Midbrain (tissue), 1 donor: ENCODE measurements around the gene B3GALT6.

ENCODE experiments used
- DNase-seq: peaks from one replicate; lab custom pipeline; 2025; lab: John Stamatoyannopoulos, UW

B3GALT6 gene

GRCh38 chr1:1264026-1264425 is 32.0 kb downstream of the B3GALT6 start:
- DNase-seq = no peak

GRCh38 chr1:1264868-1265272 is 32.8 kb downstream of the B3GALT6 start:
- no peak for DNase-seq

DNA sequence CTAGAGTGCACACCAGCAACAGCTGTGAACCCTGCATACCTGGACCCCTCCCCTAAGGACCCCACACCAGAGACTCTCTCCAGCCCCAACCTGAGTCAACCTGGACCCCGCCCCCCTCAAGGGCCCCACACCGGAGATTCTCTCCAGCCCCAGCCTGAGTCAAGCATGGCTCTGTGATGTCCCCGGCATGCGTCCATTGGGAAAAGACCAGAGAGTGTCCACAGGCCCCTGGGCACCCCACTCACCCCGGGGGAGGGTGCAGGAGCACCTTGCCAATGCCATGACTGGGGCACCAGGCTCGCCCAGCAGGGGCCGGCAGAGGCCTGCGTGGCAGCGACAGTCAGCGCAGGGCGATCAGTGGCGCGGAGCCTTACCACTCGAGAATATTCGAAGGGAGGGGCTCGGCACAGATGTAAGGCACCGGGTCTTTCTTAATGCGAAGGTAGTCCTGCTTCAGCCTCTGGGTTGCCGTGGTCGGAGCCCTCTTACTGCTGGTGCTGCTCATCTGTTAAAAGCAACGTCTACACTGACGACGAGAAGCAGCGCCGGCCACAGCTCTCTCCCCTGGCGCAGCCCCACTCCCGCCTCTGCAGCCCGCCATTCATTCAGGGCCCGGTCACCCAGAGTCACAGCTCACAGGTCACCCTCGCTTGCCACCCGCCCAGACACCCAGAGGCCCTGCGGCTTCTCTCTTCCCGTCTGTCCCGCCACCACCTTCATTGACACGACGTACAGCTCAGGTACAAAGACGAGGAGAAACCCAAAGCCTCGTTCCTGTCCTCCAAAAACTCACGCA is 35.6 kb downstream of the B3GALT6 start:
- DNase-seq = no peak

GRCh38 chr1:1268284-1268682 is 36.2 kb downstream of the B3GALT6 start:
- no peak for DNase-seq

- DNase-seq = no peak
Observed at GRCh38 chr1:1270813-1271212, 38.8 kb downstream of the B3GALT6 start.

DNA sequence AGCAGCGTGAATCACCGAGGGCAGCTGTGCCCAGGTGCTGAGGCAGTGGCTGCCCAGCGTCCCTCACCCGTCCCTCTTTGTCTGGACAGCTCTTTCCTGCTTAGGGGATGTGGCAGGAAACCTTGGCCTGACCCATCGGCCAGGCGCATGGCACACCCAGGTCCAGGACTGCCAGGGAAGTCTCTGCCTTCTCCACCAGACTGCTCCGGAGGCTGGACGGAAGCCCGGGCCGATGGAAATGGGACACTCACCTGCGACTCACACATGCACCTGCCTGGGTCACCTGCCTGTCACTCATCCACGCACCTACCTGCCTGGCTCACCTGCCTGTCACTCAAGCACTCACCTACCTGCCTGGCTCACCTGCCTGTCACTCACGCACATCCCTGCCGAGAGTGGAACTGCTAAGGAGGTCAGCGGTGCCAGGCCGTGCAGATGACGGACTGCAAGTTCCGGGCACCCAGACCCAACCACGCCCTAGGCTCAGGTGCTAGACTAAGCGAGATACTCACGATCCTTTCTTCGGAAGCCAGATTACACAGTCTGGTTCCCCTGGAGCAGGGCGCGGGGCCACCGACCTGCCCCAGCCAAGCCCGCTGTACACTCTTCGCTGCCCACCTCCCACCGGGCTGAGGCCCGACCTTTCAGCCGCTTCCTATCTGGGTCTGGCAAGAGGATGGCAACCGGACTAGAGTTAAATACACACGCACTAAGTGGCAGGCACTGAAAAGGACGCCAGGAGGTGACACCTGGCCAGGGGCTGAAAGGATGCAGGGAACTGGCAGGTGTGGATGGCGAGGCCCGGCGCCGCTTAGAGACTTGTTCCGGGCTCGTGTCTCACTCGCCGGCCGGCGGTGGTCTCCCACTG is 40.5 kb downstream of the B3GALT6 start:
- DNase-seq = no peak

GRCh38 chr1:1273209-1273511 is 41.1 kb downstream of the B3GALT6 start:
- DNase-seq = no peak

DNA sequence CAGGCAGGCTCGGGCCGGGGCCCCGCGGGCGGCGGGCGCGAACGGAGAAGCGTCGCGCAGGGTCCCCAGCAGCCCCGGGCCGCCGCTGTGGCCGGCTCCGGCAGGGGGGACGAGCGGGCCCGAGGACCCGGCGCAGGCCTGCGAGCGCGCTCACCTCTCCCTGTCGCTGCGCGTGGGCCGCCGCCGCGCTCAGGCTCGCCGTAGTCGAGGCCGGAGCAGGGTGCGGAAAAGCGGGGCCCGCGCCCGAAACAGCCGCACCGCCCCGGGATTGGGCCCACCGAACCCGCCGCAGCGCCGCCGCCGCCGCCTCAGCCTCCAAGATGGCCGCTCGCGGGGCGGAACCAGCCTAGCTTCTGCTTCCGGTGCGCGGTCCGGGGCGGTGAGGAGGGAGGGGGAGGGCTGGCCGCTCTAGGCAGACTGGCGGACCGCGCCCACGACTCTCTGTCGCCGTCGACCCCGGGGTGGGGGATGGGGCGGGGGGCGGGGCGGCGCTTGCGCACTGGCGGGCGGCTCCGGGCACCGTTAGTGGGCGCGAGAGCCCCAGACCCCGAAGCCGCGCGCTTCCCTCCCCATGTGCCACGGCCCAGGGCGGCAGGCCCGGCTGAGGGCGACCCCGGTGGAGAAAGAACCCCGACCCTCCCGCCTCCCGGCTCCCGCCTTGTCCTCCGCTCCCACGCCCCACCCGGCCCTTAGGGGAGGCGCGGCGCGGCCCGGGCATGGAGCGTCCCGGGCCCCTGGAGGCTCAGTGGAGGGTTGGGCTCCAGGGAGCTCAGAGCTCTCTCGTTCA is 41.7 kb downstream of the B3GALT6 start, which contains the start of gene UBE2J2:
Gene UBE2J2 (minus strand): TSS at position 343 of the 787 bp plus-strand sequence. CDS start 5,862 bp downstream, outside the sequence.
- peak; percentile 94 for DNase-seq

- DNase-seq = no peak
Observed at GRCh38 chr1:1274299-1274930, 42.4 kb downstream of the B3GALT6 start.

GRCh38 chr1:1274931-1275431 is 42.9 kb downstream of the B3GALT6 start:
- no peak for DNase-seq

DNA sequence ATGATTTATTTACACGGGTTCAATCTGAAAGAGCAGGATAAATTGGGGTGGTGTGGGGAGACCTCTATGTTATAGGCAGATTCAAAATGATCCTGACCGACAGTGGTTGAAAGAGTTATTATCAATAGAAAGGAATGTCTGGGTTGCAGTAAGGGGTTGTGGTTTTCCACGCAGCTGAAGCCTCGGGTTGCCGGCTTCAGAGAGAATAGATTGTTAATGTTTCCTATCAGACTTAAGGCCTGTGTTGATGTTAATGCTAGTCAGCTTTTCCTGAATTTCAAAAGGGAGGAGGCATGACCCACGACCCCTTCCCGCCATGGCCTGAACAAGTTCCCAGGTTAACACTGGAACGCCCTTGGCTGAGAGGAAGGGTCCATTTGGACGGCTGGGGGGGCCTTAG is 43.8 kb downstream of the B3GALT6 start:
- no peak for DNase-seq

GRCh38 chr1:1278620-1279019 is 46.6 kb downstream of the B3GALT6 start:
- DNase-seq = no peak

- DNase-seq = no peak
Observed at GRCh38 chr1:1279028-1279427, 47.0 kb downstream of the B3GALT6 start.

DNA sequence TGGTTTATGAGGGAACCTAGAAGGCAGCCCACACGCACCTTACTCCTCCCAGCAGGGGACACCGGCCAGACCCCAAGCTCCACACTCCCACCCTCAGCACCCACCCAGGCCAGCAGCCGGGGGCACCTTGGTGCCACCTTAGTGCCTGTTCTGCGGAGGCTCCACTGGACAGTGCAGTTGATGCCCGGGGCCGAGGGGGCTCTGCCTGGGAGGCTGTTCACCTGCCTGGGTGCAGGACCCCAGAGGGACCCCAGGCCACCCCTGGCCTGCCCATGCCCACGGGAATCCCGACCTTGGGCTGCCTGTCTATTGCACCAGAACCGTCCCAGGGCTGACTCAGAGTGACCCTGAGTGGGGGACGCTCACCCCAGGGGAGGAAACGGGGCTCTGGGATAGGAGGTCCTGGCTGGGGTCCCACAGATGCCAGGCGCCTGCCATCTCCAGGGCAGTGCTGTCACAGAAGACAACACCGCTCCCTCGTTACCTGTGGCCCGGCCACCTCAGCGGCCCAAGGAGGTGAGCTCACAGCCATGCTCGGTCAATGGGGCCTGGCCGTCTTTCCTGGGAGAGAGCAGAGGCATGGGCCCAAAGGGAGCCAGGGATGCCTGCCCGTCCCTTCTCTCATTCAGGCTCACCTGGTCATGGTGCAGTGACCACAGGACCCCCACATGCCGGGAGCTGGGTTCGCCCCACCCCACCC is 48.9 kb downstream of the B3GALT6 start:
- no peak for DNase-seq

GRCh38 chr1:1281533-1282321 is 49.7 kb downstream of the B3GALT6 start:
- DNase-seq = no peak

DNA sequence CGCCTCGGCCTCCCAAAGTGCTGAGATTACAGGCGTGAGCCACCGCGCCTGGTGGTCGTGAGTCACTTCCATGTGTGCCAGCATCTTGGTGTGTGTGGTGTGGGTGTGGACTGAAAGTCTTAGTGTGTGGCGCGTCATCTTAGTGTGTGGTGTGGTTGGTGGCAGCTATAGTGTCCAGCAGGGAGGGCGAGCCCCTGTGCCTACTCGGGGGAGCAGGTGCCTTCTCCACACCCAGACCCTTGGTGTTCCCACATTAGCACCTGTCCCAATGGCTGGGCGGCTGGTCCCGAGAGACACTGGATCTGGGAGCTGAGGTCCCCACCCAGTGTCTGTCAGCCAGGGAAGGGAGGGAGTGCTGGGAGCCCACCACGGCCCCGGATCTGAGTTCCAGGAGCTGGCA is 51.0 kb downstream of the B3GALT6 start:
- DNase-seq = no peak

GRCh38 chr1:1283821-1284220 is 51.8 kb downstream of the B3GALT6 start:
- no peak for DNase-seq
